Memory B cell (primary cell): ENCODE data around the gene SSH2.
A peak's percentile ranks its signal among the peaks of the same experiment; 100 is the strongest.
"Not testable (repeated sequence)": the region's sequence is repeated elsewhere in the genome, so short reads cannot be mapped to it uniquely, and the experiment has no call there.

ENCODE experiments used
- ATAC-seq: fragments of 150-1000 bp; cut with Tn5 transposase; 2 replicates; pipeline ENCODE4 v1.10.0; 2021; ENCODE audit warnings: low read depth, mild to moderate bottlenecking, moderate library complexity
- DNase-seq, 2 donors: peaks; one replicate each; pipeline ENCODE4 v3.0.0; 2022; ENCODE audit warnings: low spot score in 2 of 2
- H3K27ac Mint-ChIP-seq: one replicate; pipeline ENCODE4 v1.8.0; 2022; ENCODE audit warnings: mild to moderate bottlenecking, moderate library complexity, mixed read lengths
- H3K27me3 Mint-ChIP-seq: one replicate; pipeline ENCODE4 v1.8.0; 2022; ENCODE audit warnings: mixed read lengths
- H3K36me3 Mint-ChIP-seq: one replicate; pipeline ENCODE4 v1.8.0; 2022; ENCODE audit warnings: mild to moderate bottlenecking, mixed read lengths
- H3K4me1 Mint-ChIP-seq: one replicate; pipeline ENCODE4 v1.8.0; 2022; ENCODE audit warnings: mixed read lengths
- H3K4me3 Mint-ChIP-seq: one replicate; pipeline ENCODE4 v1.8.0; 2022; ENCODE audit warnings: mild to moderate bottlenecking, moderate library complexity, mixed read lengths
- H3K9me3 Mint-ChIP-seq: one replicate; pipeline ENCODE4 v1.8.0; 2022; ENCODE audit warnings: mixed read lengths

Gene SSH2

DNA sequence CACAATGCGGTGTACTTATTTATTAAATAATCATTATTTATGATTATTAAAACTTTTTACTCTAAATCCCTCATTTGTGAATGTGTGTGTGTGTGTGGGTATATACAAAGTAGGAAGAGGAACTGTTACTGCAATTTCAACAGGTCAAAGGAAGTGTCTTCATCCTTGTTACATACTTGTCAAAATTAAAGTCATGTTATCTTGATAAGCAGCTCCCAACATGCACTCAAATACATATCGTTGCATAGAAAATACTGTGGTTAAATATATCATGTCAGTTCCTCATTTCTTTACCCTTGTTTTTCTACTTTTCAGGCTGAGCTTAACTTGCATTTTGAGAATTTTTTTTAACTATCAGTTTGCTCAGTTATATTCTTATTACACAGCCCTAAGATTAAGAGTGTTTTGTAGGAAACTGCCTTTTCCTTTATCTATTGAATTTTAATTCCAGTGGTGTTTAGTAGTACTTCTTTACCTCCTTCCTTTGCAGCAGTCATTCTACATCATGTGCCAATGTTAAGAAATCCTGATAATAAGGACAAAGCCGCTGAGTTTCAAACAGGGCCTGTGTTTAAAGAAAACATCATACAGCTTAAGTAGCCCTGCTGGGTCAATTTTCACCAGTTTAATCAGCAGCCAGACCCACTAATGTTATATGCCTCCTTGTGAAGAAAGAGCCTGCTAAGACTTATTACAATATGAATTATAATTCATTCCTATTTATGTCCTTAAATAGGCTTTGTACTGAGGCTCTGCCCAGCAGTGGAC is 18.6 kb upstream of the SSH2 start:
- H3K27me3 Mint-ChIP-seq: no peaks in the 10 kb centered on the region
- ATAC-seq: peak; percentile 78

DNA sequence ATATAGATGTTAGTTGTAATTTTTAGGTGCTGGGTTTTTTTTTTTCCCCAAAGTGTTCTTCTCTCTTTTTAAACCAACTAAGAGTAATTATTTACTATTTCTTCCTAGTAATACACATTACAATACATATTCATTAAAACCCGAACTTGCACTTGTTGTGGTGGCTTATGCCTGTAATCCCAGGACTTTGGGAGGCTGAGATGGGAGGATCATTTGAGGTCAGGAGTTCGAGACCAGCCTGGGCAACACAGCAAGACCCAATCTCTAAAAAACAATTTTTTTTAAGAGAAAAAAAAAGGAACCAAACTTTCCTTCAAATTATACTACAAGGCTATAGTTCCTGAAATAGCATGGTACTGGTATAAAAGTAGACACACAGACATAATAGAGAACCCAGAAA is 15.3 kb upstream of the SSH2 start:
- no peak overlapping the region for H3K27ac Mint-ChIP-seq
- H3K4me3 Mint-ChIP-seq: no peak overlapping the region
- ATAC-seq (no peak), DNase-seq (no peak)
- no peaks in the 10 kb centered on the region for H3K36me3 Mint-ChIP-seq
- no peaks in the 10 kb centered on the region for H3K27me3 Mint-ChIP-seq
- H3K4me1 Mint-ChIP-seq: peaks cover 19% of the 10 kb centered on the region
- no peaks in the 10 kb centered on the region for H3K9me3 Mint-ChIP-seq

More for the DNA sequence above, 18.6 kb upstream of the SSH2 start:
- Mint-ChIP-seq H3K4me1 (peaks cover 21% of the 10 kb centered on the region), H3K4me3 (no peak overlapping the region), H3K9me3 (peaks cover 4% of the 10 kb centered on the region), H3K36me3 (peaks cover 3% of the 10 kb centered on the region), H3K27ac (peak overlapping the region; percentile 19)
- DNase-seq: no peak

DNA sequence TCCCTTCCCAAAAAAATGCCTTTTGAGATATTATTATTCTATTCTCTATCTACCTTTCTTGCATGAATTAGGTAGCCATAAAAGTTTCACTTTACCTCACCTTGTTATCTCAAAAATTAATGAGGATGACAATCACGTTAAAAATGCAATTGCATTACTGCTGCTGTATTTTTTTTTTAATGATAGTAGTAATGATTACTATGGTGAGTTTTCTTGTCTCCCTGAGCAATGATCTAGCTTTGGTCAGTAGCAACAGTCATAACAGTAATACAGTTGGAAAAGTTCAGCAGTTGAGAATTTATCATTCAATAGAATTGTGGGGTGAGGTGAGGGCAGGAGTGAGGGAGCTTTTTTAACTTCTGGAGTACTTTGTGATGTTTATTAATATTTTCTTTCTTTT is 11.3 kb upstream of the SSH2 start, which contains the start of gene EFCAB5:
Gene EFCAB5, plus strand, starts transcription at position 301 of the 400 bp plus-strand sequence. CDS start 163 bp downstream, outside the sequence.
- H3K9me3 Mint-ChIP-seq: no peaks in the 10 kb centered on the region
- H3K27me3 Mint-ChIP-seq: no peaks in the 10 kb centered on the region
- H3K4me3 Mint-ChIP-seq: no peak within 1 kb of the TSS
- no peak within 1 kb of the TSS for H3K27ac Mint-ChIP-seq
- H3K36me3 Mint-ChIP-seq: no peaks in the 10 kb centered on the region
- H3K4me1 Mint-ChIP-seq: no peaks in the 10 kb centered on the region
- DNase-seq: no peak
- ATAC-seq: no peak

GRCh38 chr17:29936724-29937123 is 6.7 kb upstream of the SSH2 start:
- Mint-ChIP-seq H3K27me3 (peaks cover 2% of the 10 kb centered on the region), H3K27ac (no peak overlapping the region), H3K4me1 (no peaks in the 10 kb centered on the region), H3K4me3 (no peak overlapping the region), H3K9me3 (peaks cover 2% of the 10 kb centered on the region), H3K36me3 (peaks cover 3% of the 10 kb centered on the region)
- no peak for DNase-seq
- ATAC-seq: no peak

GRCh38 chr17:29935909-29936308 is 5.9 kb upstream of the SSH2 start:
- DNase-seq, H3K9me3 Mint-ChIP-seq, H3K36me3 Mint-ChIP-seq, ATAC-seq, H3K4me1 Mint-ChIP-seq, H3K4me3 Mint-ChIP-seq, H3K27me3 Mint-ChIP-seq, H3K27ac Mint-ChIP-seq: not testable (repeated sequence)

DNA sequence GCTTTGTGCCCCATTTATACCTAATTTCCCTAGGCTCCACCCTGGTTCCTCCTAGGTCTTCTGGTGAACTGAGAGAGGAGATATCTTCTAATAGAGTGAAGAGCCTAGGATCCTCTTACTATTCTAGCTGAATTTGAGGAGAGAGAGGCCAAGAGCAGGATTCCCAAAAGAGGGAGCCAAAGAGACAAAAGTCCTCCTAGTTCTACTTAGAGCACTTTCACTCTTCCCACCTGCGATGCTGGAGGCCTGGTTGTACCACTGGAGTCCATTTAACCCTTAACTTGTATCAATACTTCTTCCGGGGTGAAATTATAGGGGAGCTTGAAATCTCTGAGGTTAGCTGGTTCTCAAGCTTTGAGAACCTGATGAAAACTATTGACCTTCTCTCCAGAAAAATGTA is 3.4 kb upstream of the SSH2 start:
- Mint-ChIP-seq H3K27me3 (peaks cover 2% of the 10 kb centered on the region), H3K4me1 (peaks cover 8% of the 10 kb centered on the region), H3K36me3 (peaks cover 3% of the 10 kb centered on the region), H3K9me3 (peaks cover 2% of the 10 kb centered on the region), H3K4me3 (no peak overlapping the region), H3K27ac (no peak overlapping the region)
- DNase-seq: no peak
- ATAC-seq: no peak

DNA sequence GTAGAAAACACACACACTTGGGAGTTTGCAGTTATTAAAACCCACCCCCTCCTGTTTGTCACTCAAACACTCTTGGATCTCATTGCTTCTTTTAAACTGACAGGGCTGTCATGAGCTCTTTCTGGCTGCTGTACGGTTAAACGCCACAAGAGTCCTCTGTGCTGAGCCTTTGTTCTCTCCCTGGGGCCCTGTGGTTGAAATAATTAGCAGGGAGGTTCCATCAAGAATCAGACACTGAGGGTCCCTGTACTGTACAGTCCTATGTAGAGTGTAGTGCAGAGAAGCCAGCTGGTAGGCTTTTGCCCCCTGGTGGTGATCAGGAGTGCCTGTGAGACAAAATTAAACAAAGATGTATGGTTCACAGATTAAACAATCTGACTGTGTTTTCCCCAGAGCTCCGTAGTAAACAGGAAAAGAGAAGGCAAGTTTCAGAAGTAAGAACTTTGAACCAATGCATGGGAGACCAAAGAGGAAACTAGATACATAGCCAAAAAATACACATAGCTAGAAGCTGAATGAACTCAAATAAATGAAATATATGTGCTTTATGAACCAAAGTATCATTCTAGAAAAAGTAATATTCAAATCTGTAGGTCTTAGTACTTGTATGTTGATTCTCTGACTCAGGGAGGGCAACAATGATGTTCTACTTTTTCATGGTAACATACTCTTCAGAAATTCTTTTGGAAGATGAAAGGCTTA is 1.4 kb upstream of the SSH2 start:
- Mint-ChIP-seq H3K27me3 (peaks cover 2% of the 10 kb centered on the region), H3K27ac (no peak overlapping the region), H3K4me1 (peaks cover 20% of the 10 kb centered on the region), H3K9me3 (peaks cover 2% of the 10 kb centered on the region), H3K4me3 (no peak overlapping the region), H3K36me3 (peaks cover 7% of the 10 kb centered on the region)
- ATAC-seq (peak; percentile 73), DNase-seq (peak; percentile 59 to 79)

- DNase-seq (no peak), ATAC-seq (peak; percentile 7)
- Mint-ChIP-seq H3K27ac (no peak overlapping the region), H3K4me3 (no peak overlapping the region), H3K4me1 (peaks cover 23% of the 10 kb centered on the region), H3K36me3 (peaks cover 4% of the 10 kb centered on the region), H3K27me3 (no peaks in the 10 kb centered on the region), H3K9me3 (no peaks in the 10 kb centered on the region)
Measured at GRCh38 chr17:29930409-29931010, 482 bp upstream of the SSH2 start.

- Mint-ChIP-seq H3K4me3 (no peak overlapping the region), H3K4me1 (peaks cover 23% of the 10 kb centered on the region), H3K27me3 (no peaks in the 10 kb centered on the region), H3K9me3 (no peaks in the 10 kb centered on the region), H3K27ac (no peak overlapping the region), H3K36me3 (peaks cover 4% of the 10 kb centered on the region)
- DNase-seq: peak in 1 of 2 donors; percentile 2
- ATAC-seq: no peak
Measured at GRCh38 chr17:29929006-29929532, 959 bp downstream of the SSH2 start.

GRCh38 chr17:29927546-29927945 is 2.5 kb downstream of the SSH2 start:
- Mint-ChIP-seq H3K4me3 (peak overlapping the region; percentile 1), H3K27ac (peak overlapping the region; percentile 45), H3K27me3 (no peaks in the 10 kb centered on the region), H3K36me3 (peaks cover 4% of the 10 kb centered on the region), H3K9me3 (no peaks in the 10 kb centered on the region), H3K4me1 (peaks cover 23% of the 10 kb centered on the region)
- ATAC-seq: no peak
- no peak for DNase-seq

- Mint-ChIP-seq H3K4me1 (peaks cover 29% of the 10 kb centered on the region), H3K9me3 (no peaks in the 10 kb centered on the region), H3K27me3 (no peaks in the 10 kb centered on the region), H3K27ac (no peak overlapping the region), H3K36me3 (peaks cover 8% of the 10 kb centered on the region), H3K4me3 (no peak overlapping the region)
- no peak for ATAC-seq
- no peak for DNase-seq
Measured at GRCh38 chr17:29924786-29925185, 5.2 kb downstream of the SSH2 start.

GRCh38 chr17:29918922-29919856 is 10.8 kb downstream of the SSH2 start:
- H3K36me3 Mint-ChIP-seq: peaks cover 4% of the 10 kb centered on the region
- H3K27me3 Mint-ChIP-seq: no peaks in the 10 kb centered on the region
- H3K9me3 Mint-ChIP-seq: no peaks in the 10 kb centered on the region
- ATAC-seq: no peak
- H3K27ac Mint-ChIP-seq: no peak overlapping the region
- no peak overlapping the region for H3K4me3 Mint-ChIP-seq
- DNase-seq: no peak
- H3K4me1 Mint-ChIP-seq: peaks cover 19% of the 10 kb centered on the region

GRCh38 chr17:29918016-29918415 is 12.0 kb downstream of the SSH2 start:
- Mint-ChIP-seq H3K36me3 (peaks cover 4% of the 10 kb centered on the region), H3K4me1 (peaks cover 19% of the 10 kb centered on the region), H3K27me3 (no peaks in the 10 kb centered on the region), H3K9me3 (no peaks in the 10 kb centered on the region), H3K27ac (no peak overlapping the region), H3K4me3 (no peak overlapping the region)
- DNase-seq (no peak), ATAC-seq (no peak)
